Activated CD8-positive, alpha-beta memory T cell treated with anti-CD3 and anti-CD28 coated beads for 48 hours (primary cell): ENCODE measurements around the gene SEMA3B.

Experiments
- DNase-seq, 3 experiments: peaks; one replicate each; pipeline ENCODE4 v3.0.0-alpha.2; 2020; ENCODE audit warnings: low read depth in 2 of 3, low spot score in 2 of 3

SEMA3B gene

DNA sequence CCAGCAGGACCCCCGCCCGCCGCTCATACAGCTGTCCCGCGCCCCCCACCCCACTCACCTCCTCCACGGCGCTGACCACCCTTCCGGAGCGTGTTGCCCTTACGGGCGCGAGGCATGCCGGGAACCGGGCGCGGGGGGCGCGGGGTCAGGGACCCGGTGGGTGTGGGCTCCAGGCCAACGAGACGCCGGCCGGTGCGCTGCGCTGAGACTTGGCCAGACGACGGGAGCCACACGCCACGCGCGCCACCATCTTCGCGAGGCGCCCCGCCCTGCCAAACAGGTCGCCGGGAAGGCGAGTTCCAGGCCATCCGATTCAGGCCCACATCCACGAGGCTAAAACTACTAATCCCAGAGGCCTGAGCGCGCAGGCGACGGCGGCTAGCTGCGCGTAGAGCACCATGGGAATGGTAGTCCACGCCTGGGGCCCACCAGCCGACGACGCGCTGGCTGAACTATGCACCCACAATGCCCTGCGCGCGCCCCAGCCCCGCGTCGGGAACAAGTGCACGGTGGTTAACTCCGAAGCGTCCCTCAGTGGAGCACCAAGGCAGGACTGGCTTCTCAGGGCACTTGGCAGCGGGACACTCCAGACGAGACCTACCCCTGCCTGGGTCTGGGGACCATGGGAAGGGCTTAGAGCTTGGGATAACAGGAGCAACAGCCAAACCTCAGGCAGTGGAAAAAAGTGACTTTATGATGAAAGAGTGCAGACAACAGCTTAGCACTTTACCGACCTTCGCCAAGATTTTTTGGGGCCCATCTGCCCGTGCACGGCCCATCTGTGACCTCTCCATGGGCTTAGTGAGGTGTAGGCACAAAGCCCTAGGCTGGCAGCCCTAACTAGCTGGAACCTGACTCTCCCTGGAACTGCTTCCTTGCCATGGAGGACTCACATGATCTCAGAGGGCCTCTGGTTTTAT, 23.5 kb downstream of the SEMA3B start, which contains the start of gene IFRD2:
Gene IFRD2 (minus strand): TSS at position 271 of the 920 bp plus-strand sequence. CDS start 155 bp downstream, at position 116.
- DNase-seq: peak; percentile 77 to 88 (median 80)

GRCh38 chr3:50293079-50293801, 24.3 kb downstream of the SEMA3B start:
- no peak for DNase-seq

DNA sequence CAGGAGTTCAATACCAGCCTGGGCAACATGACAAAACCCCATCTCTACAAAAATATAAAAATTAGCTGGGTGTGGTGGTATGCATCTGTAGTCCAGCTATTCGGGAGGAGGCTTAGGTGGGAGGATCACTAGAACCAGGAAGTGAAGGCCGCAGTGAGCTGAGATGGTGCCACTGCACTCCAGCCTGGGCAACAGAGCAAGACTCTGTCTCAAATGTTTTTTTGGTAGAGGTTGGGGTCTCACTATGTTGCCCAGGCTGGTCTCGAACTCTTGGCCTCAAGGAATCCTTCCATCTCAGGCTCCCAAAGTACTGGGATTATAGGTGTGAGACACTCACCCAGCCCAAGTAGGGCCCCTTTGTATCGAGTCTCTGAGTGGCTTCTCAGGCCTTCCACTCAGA, 25.1 kb downstream of the SEMA3B start:
- no peak for DNase-seq

- no peak for DNase-seq
These were observed 25.8 kb downstream of the SEMA3B start for GRCh38 chr3:50294492-50295403.

- DNase-seq: no peak
These were observed 26.8 kb downstream of the SEMA3B start for GRCh38 chr3:50295553-50296431.

- no peak for DNase-seq
These were observed 27.9 kb downstream of the SEMA3B start for GRCh38 chr3:50296721-50297383.

DNA sequence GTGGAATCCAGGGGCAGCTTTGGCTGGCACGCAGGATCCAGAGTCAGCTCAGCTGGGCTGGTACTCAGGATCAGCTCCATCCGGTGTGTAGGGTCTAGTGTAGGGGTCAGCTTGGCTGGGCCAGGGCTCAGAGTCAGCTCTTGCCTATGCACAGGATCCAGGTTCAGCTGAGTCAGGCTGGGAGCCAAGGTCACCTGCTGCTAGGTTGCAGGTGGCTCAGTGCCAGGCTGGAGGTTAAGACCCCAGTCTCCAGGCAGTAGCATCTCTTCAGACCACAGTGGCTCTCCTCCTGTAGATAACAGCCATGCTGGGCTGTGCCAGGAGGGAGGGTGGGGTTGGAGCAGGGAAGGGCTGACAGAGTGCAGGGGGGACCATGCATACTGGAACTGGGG, 28.4 kb downstream of the SEMA3B start:
- no peak for DNase-seq

DNA sequence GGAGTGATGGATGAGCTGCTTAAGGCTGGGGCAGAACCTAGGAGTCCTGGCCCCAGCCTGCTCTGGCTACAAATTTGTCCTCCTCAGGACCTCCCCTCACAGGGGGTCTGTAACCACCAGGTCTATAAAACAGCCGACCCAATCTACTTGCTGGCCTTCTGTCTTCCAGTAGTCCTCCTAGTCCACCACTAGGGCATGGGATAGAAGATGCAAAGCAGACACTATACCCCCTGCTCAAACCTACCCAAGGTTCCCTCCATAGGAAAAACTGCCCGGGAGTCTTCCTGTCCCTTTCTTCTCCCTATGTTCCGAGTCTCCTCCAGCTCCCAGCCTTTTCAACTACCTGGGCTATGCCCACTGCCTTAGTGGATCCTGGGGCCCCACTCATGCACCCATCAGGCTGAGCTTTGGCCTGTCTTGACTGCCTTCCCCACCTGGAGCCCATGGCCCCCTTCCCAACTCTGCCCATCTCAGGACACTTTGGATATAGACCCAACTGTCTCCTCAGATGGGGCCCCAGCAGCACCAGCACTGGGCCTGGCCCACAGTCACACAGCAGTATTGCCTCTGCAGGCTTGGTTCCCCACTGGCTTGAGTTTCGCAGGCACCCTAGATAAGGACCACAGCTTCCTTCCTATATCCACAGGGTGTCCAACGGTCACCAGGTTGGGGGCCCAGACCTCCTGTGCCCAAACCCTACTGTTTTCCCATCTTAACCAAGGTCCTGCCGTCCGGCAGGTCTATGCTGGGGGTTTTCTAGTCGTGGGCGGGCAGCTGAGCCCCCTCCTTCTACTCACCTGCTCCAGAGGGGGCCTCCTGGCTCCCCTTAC, 29.2 kb downstream of the SEMA3B start:
- DNase-seq: no peak

DNA sequence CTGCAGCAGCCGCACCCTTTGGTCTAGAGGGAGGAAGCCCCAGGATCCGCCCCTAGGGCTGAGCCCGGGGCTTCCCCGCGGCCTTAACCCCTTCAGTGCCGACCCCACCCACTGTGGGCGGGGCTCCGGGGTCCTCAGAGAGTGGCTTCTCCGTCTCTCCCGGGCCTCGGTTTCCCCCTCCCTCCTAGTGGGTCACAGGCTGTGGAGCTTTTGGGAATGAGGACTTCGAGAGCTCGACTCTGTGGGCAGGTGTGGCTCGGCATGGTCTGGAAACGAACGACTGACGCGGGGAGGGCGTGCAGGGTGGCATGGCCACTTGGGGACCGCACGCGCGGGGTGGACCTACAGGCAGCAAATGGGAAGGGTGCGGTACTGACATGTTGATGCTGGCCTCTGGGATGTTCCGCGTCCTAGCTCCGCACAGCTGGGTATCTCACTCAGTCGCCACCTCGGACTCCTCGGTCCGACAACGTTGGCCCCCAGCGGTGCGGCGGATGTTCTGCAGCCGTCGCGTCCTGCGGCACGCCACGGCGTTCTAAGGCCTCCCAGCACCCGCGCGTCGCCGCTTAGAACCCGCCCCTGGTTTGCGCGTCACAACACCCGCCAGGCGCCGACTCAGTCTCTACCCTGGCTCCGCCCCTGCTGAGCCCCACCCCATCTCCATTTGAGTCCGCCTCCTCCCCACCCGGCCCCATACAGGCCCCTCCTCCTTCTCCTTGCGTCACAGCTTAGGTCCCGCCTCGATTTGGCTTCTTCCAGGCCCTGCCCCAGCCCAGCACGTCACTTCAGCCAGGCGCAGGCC, 30.1 kb downstream of the SEMA3B start, which contains the start of the genes HYAL3 and NAA80:
Gene HYAL3 (minus strand): TSS at position 570 of the 802 bp plus-strand sequence. CDS start 3,803 bp downstream, outside the sequence.
Gene NAA80 (minus strand): TSS at position 570 of the 802 bp plus-strand sequence. CDS start 1,942 bp downstream, outside the sequence.
- DNase-seq: peak; percentile 96 to 98 (median 96)

DNA sequence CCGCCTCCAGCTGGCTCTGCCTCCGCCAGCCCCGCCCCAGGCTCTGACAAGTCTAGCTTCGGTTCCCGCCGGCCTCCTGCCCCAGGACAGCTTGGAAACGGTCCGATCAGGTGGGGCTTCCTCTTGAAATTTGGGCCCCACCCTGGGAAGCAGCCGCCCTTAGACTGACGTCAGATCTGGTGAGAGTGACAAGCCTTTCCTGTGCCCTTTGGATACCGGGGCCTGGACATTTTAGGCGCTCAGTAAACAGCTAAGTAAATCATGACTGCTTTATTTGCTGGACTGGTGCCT, 30.6 kb downstream of the SEMA3B start:
- DNase-seq: no peak

DNA sequence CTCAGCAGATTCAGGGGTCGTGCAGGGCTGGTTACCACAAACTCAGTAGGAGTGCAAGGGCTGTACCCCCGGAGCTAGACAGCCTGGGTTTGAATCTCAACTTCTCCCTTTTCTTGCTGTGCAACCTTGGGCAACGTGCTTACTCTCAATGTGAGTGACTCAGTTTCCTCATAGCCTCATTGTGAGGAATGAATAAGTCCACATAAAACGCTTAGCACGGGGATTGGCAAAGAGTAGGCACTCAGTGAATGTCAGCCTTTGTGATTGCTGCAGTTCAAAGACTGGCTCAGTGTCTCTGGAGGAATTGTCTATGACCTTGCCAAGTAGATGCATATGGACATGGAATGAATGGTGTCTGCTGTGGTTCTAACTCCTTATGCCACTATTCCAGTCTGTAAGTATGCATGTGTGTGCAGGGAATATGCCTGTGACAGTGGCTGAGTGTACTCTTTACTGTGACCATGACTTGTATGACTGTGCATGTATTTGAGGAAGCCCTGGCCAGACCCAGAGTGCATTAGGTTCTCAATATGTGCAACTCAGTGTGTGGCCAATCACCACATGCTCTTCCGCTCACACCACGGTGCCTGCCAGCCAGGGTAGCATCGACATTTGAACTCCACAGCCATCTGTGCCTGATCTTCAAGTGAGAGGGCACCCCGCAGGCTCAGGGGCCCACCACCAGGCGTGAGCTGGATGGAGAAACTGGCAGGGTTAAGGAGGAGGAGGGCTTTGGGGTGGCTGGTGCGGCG, 31.2 kb downstream of the SEMA3B start:
- DNase-seq: no peak

DNA sequence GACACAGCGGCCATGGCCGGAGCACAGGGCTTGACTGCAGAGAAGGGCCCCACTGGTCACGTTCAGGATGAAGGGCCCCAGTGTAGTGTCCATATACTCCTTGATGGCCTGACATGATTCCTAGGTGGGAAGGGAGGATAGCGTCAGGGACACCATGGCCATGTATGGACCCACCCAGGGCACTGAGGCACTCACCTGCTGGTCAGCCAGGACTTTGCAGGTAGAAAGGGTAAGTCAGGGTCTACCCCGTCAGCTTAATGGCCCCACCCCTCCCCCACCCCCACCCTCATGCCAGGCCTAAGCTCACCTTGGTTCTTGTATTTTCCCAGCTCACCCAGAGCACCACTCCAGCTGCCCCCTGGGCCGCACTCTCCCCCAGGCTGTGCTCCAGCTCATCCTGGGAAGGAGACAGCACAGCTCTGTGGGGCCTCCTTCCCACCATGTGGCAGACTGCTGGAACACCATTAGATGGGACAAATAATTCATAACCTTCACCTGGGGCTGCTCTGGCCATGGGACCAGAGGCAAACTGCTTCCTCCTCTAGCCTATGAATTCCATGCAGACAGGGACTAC, 31.8 kb downstream of the SEMA3B start:
- DNase-seq: no peak

DNA sequence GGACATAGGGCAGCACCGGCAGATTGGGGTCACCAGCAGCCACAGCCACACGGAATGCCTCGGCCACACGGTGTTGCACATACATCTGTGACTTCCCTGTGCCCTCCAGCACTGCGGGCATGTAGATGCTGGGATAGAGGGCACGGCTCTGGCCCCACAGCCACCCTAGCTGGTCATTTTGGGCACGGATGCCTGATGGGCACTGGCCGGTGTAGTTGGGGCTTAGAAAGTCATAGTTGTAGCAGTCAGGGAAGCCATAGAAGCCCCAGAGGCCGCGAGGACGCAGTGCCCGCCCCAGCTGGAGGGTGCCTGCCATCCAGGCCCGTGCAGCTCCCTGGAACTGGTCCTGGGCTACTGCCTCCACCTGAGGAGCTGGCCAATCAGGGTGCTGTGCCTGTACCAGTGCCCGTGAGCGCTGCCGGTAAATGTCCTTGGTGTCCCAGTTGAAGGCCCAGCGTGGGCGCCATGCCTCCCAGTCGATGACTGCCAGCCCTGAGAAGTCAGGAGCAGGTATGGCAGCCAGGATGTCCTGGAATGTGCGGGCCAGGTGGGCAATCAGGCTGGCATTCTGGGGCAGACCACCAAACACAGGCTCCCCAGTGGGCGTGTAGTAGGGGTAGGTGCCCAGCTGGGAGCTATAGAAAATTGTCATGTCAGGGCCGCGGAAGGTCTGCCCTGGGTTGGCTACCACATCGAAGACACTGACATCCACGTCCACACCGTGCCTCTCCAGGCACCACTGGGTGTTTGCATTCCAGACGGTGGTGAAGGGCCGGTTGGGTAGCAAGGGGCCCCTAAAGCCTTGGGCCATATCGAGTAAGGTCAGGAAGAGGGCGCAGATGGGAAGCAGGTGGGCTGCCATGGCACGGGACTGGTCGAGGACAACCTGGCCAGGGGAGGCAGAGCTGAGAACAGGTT, 33.4 kb downstream of the SEMA3B start:
- no peak for DNase-seq

DNA sequence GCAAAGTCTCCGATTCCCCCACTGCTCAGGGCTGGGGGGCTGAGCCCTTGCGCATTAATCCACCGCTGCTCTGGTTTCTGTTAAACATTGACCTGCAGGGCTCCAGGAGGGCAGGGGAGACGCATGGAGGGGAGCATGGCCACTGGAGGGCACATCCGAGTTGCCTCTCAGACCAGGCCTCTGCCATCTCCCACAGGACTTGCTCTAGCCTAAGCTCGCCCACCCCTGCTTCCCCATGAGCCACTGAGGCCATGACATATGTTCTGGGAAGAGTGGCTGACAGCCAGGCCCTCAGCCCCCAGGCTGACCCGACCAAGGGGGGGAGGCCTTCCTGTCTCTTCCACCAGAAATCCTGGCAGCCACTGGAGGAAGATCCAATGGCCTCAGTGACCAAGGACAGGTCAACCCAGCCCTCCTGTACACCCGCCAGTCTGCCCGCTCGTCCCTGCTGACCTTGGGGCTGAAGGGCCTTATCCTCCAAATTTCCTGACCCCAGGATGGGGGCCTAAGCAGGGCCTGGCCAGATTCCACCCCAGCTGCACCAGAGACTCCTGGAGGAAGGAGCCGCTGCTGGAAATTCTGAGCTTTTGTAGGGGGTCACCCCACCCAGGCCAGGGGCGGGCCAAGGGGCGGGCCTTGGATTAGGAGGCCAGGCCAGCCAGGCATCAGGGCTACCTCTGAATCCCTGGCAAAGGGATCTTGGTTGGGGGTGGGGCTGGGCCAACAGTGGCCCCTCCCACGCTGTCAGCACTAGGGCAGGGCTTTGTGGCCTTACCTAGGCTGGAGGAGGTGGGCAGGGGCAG, 34.3 kb downstream of the SEMA3B start, which contains the start of gene HYAL1:
Gene HYAL1 (minus strand): TSS at position 562 of the 803 bp plus-strand sequence. CDS start 618 bp downstream, outside the sequence.
- no peak for DNase-seq

GRCh38 chr3:50304601-50305000, 35.7 kb downstream of the SEMA3B start:
- no peak for DNase-seq
